Mesothelial cell of epicardium (in vitro differentiated cells): ENCODE measurements around the gene CUL4A. TPM values are rescaled to one million over a fixed set of nuclear protein-coding genes. Genes with fewer than 3 reads are reported as not detected.

Experiments used
- DNase-seq, 2 experiments: peaks; one replicate each; pipeline ENCODE4 v3.0.0; 2021; ENCODE audit warnings: low spot score in 2 of 2; ENCODE audit not compliant: unreplicated experiment in 2 of 2
- H3K27ac Mint-ChIP-seq: 2 replicates; pipeline ENCODE4 v1.8.0; 2021; ENCODE audit warnings: mixed read lengths
- H3K27me3 Mint-ChIP-seq: 2 replicates; pipeline ENCODE4 v1.8.0; 2021; ENCODE audit warnings: low read depth, mixed read lengths
- H3K36me3 Mint-ChIP-seq: 2 replicates; pipeline ENCODE4 v1.8.0; 2021; ENCODE audit warnings: mixed read lengths
- H3K4me1 Mint-ChIP-seq: 2 replicates; pipeline ENCODE4 v1.8.0; 2021; ENCODE audit warnings: mixed read lengths
- H3K4me3 Mint-ChIP-seq: 2 replicates; pipeline ENCODE4 v1.8.0; 2021; ENCODE audit warnings: mild to moderate bottlenecking, moderate library complexity, mixed read lengths
- H3K9me3 Mint-ChIP-seq: 2 replicates; pipeline ENCODE4 v1.8.0; 2021; ENCODE audit warnings: mixed read lengths
- total RNA-seq: library from RNA; stranded (reverse); gene quantifications from 3 replicates; pipeline ENCODE4 v1.2.1, GENCODE V29; 2021
- TF ChIP-seq, protein P1 (sequence below): fragments of 200-600 bp; sonication (generic); IDR thresholded peaks from one replicate; pipeline ENCODE4 v1.5.0; 2021; ENCODE audit warnings: antibody characterized with exemption; ENCODE audit not compliant: unreplicated experiment

Gene CUL4A
- total RNA-seq, 1 donor from 2014 or later, result 79.8 TPM

- Mint-ChIP-seq H3K4me1 (no peaks in the 10 kb centered on the region), H3K4me3 (no peak overlapping the region), H3K9me3 (peaks cover 18% of the 10 kb centered on the region), H3K27ac (no peak overlapping the region), H3K27me3 (peaks cover 1% of the 10 kb centered on the region), H3K36me3 (peaks cover 40% of the 10 kb centered on the region)
- TF ChIP-seq, protein P1, sequence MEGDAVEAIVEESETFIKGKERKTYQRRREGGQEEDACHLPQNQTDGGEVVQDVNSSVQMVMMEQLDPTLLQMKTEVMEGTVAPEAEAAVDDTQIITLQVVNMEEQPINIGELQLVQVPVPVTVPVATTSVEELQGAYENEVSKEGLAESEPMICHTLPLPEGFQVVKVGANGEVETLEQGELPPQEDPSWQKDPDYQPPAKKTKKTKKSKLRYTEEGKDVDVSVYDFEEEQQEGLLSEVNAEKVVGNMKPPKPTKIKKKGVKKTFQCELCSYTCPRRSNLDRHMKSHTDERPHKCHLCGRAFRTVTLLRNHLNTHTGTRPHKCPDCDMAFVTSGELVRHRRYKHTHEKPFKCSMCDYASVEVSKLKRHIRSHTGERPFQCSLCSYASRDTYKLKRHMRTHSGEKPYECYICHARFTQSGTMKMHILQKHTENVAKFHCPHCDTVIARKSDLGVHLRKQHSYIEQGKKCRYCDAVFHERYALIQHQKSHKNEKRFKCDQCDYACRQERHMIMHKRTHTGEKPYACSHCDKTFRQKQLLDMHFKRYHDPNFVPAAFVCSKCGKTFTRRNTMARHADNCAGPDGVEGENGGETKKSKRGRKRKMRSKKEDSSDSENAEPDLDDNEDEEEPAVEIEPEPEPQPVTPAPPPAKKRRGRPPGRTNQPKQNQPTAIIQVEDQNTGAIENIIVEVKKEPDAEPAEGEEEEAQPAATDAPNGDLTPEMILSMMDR, result no peak
- DNase-seq, result no peak
These were observed 39.8 kb upstream of the CUL4A start for GRCh38 chr13:113169277-113170272.

DNA sequence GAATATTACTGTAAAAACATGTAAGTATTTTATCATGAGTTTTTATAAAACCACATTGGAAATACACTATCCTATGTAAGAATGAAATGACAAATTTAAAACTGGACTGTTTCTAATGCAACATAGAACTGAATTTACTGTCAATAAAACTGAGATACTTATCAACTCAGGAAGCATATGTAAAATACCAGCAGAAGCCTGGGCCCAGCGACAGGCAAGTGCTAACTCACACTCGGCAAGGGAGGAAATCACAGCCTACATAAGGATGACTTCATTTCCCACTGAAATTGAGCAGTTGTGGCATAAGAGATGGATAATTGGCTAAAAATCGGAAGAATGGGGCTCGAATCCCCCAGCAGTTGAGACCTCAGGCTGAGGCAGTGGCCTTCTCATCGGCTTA lies 38.9 kb upstream of the CUL4A start:
- H3K4me3 Mint-ChIP-seq, result no peak overlapping the region

DNA sequence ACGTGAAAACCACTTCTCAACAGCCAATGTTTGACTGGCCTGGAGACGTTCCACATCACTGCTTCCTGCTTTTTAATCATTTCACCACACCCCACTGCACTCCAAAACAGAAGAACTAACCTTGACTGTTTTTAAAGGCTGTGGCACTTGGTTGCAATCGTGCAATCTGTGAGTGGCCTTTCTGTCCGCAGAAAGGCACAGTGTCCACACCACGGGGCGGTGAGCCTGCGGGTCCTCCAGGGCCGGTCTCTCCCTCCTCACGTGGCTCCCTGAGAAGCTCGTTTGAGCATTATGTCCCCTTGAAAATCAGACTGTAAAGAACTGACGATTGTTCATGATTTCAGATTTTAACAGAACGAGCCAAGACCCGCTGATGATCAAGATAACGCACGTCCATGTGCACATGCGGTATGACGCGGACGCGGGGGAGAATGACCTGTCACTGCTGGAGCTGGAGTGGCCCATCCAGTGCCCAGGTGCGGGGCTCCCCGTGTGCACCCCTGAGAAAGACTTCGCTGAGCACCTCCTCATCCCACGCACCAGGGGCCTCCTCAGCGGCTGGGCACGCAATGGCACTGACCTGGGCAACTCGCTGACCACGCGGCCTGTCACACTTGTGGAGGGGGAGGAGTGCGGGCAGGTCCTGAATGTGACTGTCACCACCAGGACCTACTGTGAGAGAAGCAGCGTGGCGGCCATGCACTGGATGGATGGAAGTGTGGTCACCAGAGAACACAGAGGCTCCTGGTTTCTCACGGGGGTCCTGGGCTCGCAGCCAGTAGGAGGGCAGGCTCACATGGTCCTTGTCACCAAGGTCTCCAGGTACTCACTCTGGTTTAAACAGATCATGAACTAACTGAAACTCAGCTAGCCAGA lies 37.9 kb upstream of the CUL4A start:
- Mint-ChIP-seq H3K36me3 (peaks cover 48% of the 10 kb centered on the region), H3K27me3 (no peaks in the 10 kb centered on the region), H3K27ac (no peak overlapping the region), H3K4me1 (no peaks in the 10 kb centered on the region), H3K4me3 (no peak overlapping the region), H3K9me3 (peaks cover 18% of the 10 kb centered on the region)
- TF ChIP-seq, protein P1, result no peak
- no peak for DNase-seq

More for the DNA sequence above, 38.9 kb upstream of the CUL4A start:
- Mint-ChIP-seq H3K9me3 (peaks cover 18% of the 10 kb centered on the region), H3K36me3 (peaks cover 45% of the 10 kb centered on the region), H3K27ac (peak overlapping the region; percentile 35), H3K4me1 (no peaks in the 10 kb centered on the region), H3K27me3 (no peaks in the 10 kb centered on the region)
- no peak for DNase-seq
- TF ChIP-seq, protein P1, result no peak

DNA sequence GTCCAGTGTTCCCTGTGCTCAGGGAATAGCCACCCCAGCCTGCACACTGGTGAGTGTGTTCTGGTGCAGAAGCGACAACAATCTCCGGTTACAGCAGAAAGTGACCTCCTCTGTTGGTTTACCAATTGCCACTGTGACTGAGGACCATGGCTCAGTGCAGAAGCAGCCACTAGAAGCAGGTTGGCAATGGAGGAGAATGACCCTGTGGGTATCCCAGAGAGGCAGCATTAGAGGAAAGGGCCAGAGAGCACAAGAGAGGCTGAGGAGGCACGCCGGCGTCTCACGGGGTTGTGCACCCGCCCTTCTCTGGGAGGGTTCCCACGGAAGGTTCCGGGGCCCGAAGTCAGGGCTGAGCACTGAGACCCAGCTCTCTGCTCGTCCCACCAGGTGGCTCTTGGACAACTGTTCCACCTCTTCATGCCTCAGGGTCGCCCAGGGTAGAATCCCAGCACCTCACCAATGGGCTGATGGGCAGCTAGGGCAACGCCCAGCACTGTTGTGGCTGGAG lies 36.9 kb upstream of the CUL4A start:
- Mint-ChIP-seq H3K36me3 (peaks cover 42% of the 10 kb centered on the region), H3K27ac (no peak overlapping the region), H3K27me3 (no peaks in the 10 kb centered on the region), H3K4me3 (no peak overlapping the region), H3K9me3 (peaks cover 13% of the 10 kb centered on the region), H3K4me1 (no peaks in the 10 kb centered on the region)
- TF ChIP-seq, protein P1, result no peak
- DNase-seq, result no peak

DNA sequence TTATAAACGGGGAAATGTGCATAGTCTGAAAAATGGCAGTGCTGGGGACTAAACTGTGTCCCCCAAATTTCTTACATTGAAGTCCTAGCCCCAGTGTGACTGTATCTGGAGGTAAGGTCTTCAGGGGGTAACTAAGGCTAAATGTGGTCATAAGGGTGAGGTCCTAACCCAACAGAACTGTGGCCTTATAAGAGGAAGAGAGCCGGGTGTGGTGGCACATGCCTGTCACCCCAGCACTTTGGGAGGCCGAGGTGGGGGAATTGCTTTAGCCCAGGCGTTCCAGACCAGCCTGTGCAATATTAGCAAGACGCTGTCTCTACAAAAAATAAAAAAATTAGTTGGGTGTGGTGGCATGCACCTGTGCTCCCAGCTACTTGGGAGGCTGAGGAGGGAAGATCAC lies 33.1 kb upstream of the CUL4A start:
- no peaks in the 10 kb centered on the region for H3K9me3 Mint-ChIP-seq
- H3K4me3 Mint-ChIP-seq, result no peak overlapping the region
- no peak for DNase-seq
- no peaks in the 10 kb centered on the region for H3K27me3 Mint-ChIP-seq
- TF ChIP-seq, protein P1, result no peak
- peaks cover 38% of the 10 kb centered on the region for H3K36me3 Mint-ChIP-seq
- no peaks in the 10 kb centered on the region for H3K4me1 Mint-ChIP-seq
- no peak overlapping the region for H3K27ac Mint-ChIP-seq
